Fibroblast of lung (primary cell): Measurements from ENCODE around the gene TYMS. TPM values are rescaled to one million over a fixed set of nuclear protein-coding genes. Genes with fewer than 3 reads are reported as not detected.
"Not testable (repeated sequence)": the region's sequence is repeated elsewhere in the genome, so short reads cannot be mapped to it uniquely, and the experiment has no call there.

ENCODE experiments used
- DNase-seq, 2 donors: peaks; one replicate each; pipeline versions ENCODE4 v3.0.0 to v3.0.0-alpha.2; 2010; ENCODE audit warnings: low read depth in 2 of 2
- H2AFZ ChIP-seq: 2 replicates; pipeline ENCODE4 v1.5.1; 2012; ENCODE audit warnings: low read length, control low read depth, inconsistent platforms
- H3K27ac ChIP-seq: 2 replicates; pipeline ENCODE4 v1.5.1; 2011; ENCODE audit warnings: low read length, control low read depth; ENCODE audit not compliant: insufficient read depth
- H3K27me3 ChIP-seq: 2 replicates; pipeline ENCODE4 v1.5.1; 2011; ENCODE audit warnings: mild to moderate bottlenecking, low read length; ENCODE audit not compliant: control insufficient read depth, insufficient read depth
- H3K36me3 ChIP-seq: 2 replicates; pipeline ENCODE4 v1.5.1; 2011; ENCODE audit warnings: low read length; ENCODE audit not compliant: control insufficient read depth, insufficient read depth
- H3K4me1 ChIP-seq: 2 replicates; pipeline ENCODE4 v1.5.1; 2011; ENCODE audit warnings: low read length; ENCODE audit not compliant: control insufficient read depth, insufficient read depth; ENCODE audit errors: extremely low read depth
- H3K4me2 ChIP-seq: 2 replicates; pipeline ENCODE4 v1.5.1; 2011; ENCODE audit warnings: low read length, control low read depth; ENCODE audit not compliant: insufficient read depth; ENCODE audit errors: extremely low read depth
- H3K4me3 ChIP-seq, 4 experiments: fragments of 200-600 bp in 1 of 4; sonication (generic) in 1 of 4; replicated peaks in 1 of 4; 2 replicates each; pipeline ENCODE4 v1.5.1; 2011 to 2016; ENCODE audit warnings: low read length in 4 of 4, low read depth in 3 of 4, mild to moderate bottlenecking in 3 of 4, control low read depth in 2 of 4, inconsistent platforms in 1 of 4, mixed read lengths in 1 of 4; ENCODE audit not compliant: insufficient read depth in 1 of 4; ENCODE audit errors: control extremely low read depth in 1 of 4
- H3K79me2 ChIP-seq: 2 replicates; pipeline ENCODE4 v1.5.1; 2012; ENCODE audit warnings: mild to moderate bottlenecking, low read length, inconsistent platforms; ENCODE audit not compliant: control insufficient read depth, insufficient read depth
- H3K9ac ChIP-seq: 2 replicates; pipeline ENCODE4 v1.5.1; 2011; ENCODE audit warnings: mild to moderate bottlenecking, low read length, control low read depth; ENCODE audit not compliant: insufficient read depth
- H3K9me3 ChIP-seq: 2 replicates; pipeline ENCODE4 v1.5.1; 2012; ENCODE audit warnings: low read depth, low read length; ENCODE audit not compliant: control insufficient read depth, insufficient read depth
- H4K20me1 ChIP-seq: 2 replicates; pipeline ENCODE4 v1.5.1; 2011; ENCODE audit warnings: low read length; ENCODE audit not compliant: control insufficient read depth, insufficient read depth; ENCODE audit errors: extremely low read depth
- CTCF ChIP-seq, 2 donors: IDR thresholded peaks in 1 of 2; conservative IDR thresholded peaks in 1 of 2; 1 replicate in 1 of 2; 2 replicates in 1 of 2; pipeline ENCODE4 v1.5.1; 2011 to 2012; ENCODE audit warnings: low read length in 2 of 2, control low read depth in 1 of 2, inconsistent platforms in 1 of 2, low read depth in 1 of 2, mild to moderate bottlenecking in 1 of 2
- EZH2 ChIP-seq: IDR thresholded peaks from 2 replicates; pipeline ENCODE4 v1.5.1; 2012; ENCODE audit warnings: low read length, control low read depth, mild to moderate bottlenecking; ENCODE audit errors: missing control alignments
- polyA plus RNA-seq, 2 donors: library from polyadenylated mRNA; depleted of rRNA in 1 of 2; stranded (reverse) in 1 of 2; unstranded in 1 of 2; fragments of >200 nt; gene quantifications; 2 replicates each; pipeline ENCODE4 v1.2.1, GENCODE V29; 2011 to 2012; ENCODE audit warnings: missing spikeins in 1 of 2
- total RNA-seq: library from RNA; depleted of rRNA; stranded (reverse); fragments of >200 nt; gene quantifications from 2 replicates; pipeline ENCODE4 v1.2.1, GENCODE V29; 2014

TYMS gene
- total and polyA plus RNA-seq, 2 donors (not counting 1 experiment from before 2014, with no cell fraction given): 16.8 to 45.4 TPM

- H3K4me1 ChIP-seq: no peaks in the 10 kb centered on the region
- no peak for TF ChIP-seq EZH2
- TF ChIP-seq CTCF (conservative IDR thresholded peaks at IDR 0.05 in 1 of 2, IDR thresholded peaks at IDR 0.05 in 1 of 2; ENCODE audit: low read depth in 1 of 2, low read length in 2 of 2): no peak
- peaks cover 16% of the 10 kb centered on the region for H3K36me3 ChIP-seq
These were observed 22.1 kb downstream of the TYMS start for GRCh38 chr18:679516-679915.

GRCh38 chr18:680392-680791, 22.9 kb downstream of the TYMS start:
- no peak for TF ChIP-seq CTCF (conservative IDR thresholded peaks at IDR 0.05 in 1 of 2, IDR thresholded peaks at IDR 0.05 in 1 of 2; ENCODE audit: low read depth in 1 of 2, low read length in 2 of 2)
- TF ChIP-seq EZH2: no peak
- no peak overlapping the region for H3K4me2 ChIP-seq
- no peak overlapping the region for H3K4me3 ChIP-seq
- peaks cover 13% of the 10 kb centered on the region for H3K36me3 ChIP-seq
- no peak overlapping the region for H2AFZ ChIP-seq
- H3K27me3 ChIP-seq: no peaks in the 10 kb centered on the region
- no peaks in the 10 kb centered on the region for H4K20me1 ChIP-seq
- H3K79me2 ChIP-seq: no peaks in the 10 kb centered on the region
- H3K9ac ChIP-seq: no peak overlapping the region
- H3K4me1 ChIP-seq: no peaks in the 10 kb centered on the region
- no peak for DNase-seq
- no peak overlapping the region for H3K27ac ChIP-seq
- no peaks in the 10 kb centered on the region for H3K9me3 ChIP-seq

More at GRCh38 chr18:679516-679915, 22.1 kb downstream of the TYMS start:
- no peaks in the 10 kb centered on the region for H3K27me3 ChIP-seq
- H4K20me1 ChIP-seq: no peaks in the 10 kb centered on the region
- no peak overlapping the region for H3K4me3 ChIP-seq
- H3K9me3 ChIP-seq: no peaks in the 10 kb centered on the region
- no peak overlapping the region for H3K4me2 ChIP-seq
- no peaks in the 10 kb centered on the region for H3K79me2 ChIP-seq
- no peak overlapping the region for H3K9ac ChIP-seq
- H3K27ac ChIP-seq: no peak overlapping the region
- H2AFZ ChIP-seq: no peak overlapping the region
- DNase-seq: no peak

- Histone ChIP-seq H3K27me3 (no peaks in the 10 kb centered on the region), H3K9me3 (no peaks in the 10 kb centered on the region), H3K4me1 (no peaks in the 10 kb centered on the region), H3K4me2 (no peak overlapping the region), H3K27ac (no peak overlapping the region), H3K4me3 (no peak overlapping the region), H3K79me2 (no peaks in the 10 kb centered on the region), H2AFZ (no peak overlapping the region), H3K9ac (no peak overlapping the region), H3K36me3 (peaks cover 13% of the 10 kb centered on the region), H4K20me1 (no peaks in the 10 kb centered on the region)
- no peak for TF ChIP-seq EZH2
- no peak for TF ChIP-seq CTCF (conservative IDR thresholded peaks at IDR 0.05 in 1 of 2, IDR thresholded peaks at IDR 0.05 in 1 of 2; ENCODE audit: low read depth in 1 of 2, low read length in 2 of 2)
- DNase-seq: no peak
These were observed 24.5 kb downstream of the TYMS start for GRCh38 chr18:681985-682384.

GRCh38 chr18:682416-682815, 25.0 kb downstream of the TYMS start:
- not testable (repeated sequence) for H3K79me2 ChIP-seq, H2AFZ ChIP-seq, H3K4me3 ChIP-seq, H3K27ac ChIP-seq, H4K20me1 ChIP-seq, DNase-seq, H3K9ac ChIP-seq, H3K4me2 ChIP-seq, H3K9me3 ChIP-seq, H3K4me1 ChIP-seq, H3K27me3 ChIP-seq
- peaks cover 13% of the 10 kb centered on the region for H3K36me3 ChIP-seq
